Epithelial cell of proximal tubule (primary cell): Measurements from ENCODE around the gene SPTBN2. TPM values are rescaled to one million over a fixed set of nuclear protein-coding genes. Genes with fewer than 3 reads are reported as not detected.
A peak's percentile ranks its signal among the peaks of the same experiment; 100 is the strongest.

Experiments
- DNase-seq: peaks from one replicate; pipeline ENCODE4 v3.0.0-alpha.2; 2011; ENCODE audit warnings: low read depth
- H3K4me3 ChIP-seq: 2 replicates; pipeline ENCODE4 v1.5.1; 2011; ENCODE audit warnings: low read depth, mild to moderate bottlenecking, low read length
- total RNA-seq: library from RNA; depleted of rRNA; stranded (reverse); fragments of >200 nt; gene quantifications from 2 replicates; pipeline ENCODE4 v1.2.3, GENCODE V29; 2015
- TF ChIP-seq, protein P1 (sequence below): conservative IDR thresholded peaks from 2 replicates; pipeline ENCODE4 v1.5.1; 2012; ENCODE audit warnings: low read depth, mild to moderate bottlenecking, low read length

SPTBN2 gene
- total RNA-seq, 1 donor from 2014 or later, result 63.9 TPM

DNA sequence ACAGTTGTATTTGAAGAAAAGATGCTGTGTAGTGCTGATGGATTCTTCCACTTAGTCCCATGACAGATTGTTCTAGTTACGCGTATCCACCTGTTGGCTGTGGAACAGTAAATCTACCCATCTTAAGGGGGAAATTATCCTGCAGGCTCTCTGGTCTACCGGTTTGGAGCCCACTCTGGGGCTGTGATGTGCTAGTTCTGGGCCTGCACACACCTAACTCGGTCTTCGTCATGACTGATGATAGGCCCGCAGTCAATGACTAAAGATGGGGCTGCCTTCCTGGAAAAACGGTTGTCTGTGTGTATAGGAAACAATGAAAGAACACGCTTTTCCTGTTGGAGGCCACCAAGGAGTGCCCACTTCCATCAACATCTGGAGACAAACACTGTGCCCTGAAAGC is 45.1 kb downstream of the SPTBN2 start:
- H3K4me3 ChIP-seq, result no peak overlapping the region
- TF ChIP-seq, protein P1, sequence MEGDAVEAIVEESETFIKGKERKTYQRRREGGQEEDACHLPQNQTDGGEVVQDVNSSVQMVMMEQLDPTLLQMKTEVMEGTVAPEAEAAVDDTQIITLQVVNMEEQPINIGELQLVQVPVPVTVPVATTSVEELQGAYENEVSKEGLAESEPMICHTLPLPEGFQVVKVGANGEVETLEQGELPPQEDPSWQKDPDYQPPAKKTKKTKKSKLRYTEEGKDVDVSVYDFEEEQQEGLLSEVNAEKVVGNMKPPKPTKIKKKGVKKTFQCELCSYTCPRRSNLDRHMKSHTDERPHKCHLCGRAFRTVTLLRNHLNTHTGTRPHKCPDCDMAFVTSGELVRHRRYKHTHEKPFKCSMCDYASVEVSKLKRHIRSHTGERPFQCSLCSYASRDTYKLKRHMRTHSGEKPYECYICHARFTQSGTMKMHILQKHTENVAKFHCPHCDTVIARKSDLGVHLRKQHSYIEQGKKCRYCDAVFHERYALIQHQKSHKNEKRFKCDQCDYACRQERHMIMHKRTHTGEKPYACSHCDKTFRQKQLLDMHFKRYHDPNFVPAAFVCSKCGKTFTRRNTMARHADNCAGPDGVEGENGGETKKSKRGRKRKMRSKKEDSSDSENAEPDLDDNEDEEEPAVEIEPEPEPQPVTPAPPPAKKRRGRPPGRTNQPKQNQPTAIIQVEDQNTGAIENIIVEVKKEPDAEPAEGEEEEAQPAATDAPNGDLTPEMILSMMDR, result no peak
- DNase-seq, result no peak

DNA sequence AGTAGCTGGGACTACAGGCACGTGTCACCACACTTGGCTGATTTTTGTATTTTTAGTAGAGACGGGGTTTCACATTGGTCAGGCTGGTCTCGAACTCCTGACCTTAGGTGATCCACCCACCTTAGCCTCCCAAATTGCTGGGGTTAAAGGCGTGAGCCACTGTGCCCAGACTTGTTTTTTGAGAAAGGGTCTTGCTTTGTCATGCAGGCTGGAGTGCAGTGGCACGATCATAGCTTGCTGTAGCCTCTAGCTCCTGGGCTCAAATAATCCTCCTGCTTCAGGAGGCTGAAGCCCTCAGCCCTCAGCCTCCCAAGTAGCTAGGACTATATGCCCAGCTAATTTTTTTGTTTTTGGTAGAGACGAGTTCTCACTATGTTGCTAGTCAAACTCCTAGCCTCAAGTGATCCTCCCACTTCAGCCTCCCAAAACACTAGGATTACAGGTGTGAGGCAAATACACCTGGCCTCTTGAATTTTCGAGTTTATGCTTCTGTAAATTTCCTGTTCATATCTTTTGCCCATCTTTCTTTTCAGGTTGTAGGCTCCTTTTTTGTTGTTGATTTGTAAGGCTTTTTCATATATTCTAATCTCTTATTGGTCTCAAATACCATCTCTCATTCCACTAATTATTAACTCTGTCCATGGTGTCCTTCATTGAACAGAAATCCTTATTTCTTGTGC is 47.9 kb downstream of the SPTBN2 start:
- no peak for DNase-seq

DNA sequence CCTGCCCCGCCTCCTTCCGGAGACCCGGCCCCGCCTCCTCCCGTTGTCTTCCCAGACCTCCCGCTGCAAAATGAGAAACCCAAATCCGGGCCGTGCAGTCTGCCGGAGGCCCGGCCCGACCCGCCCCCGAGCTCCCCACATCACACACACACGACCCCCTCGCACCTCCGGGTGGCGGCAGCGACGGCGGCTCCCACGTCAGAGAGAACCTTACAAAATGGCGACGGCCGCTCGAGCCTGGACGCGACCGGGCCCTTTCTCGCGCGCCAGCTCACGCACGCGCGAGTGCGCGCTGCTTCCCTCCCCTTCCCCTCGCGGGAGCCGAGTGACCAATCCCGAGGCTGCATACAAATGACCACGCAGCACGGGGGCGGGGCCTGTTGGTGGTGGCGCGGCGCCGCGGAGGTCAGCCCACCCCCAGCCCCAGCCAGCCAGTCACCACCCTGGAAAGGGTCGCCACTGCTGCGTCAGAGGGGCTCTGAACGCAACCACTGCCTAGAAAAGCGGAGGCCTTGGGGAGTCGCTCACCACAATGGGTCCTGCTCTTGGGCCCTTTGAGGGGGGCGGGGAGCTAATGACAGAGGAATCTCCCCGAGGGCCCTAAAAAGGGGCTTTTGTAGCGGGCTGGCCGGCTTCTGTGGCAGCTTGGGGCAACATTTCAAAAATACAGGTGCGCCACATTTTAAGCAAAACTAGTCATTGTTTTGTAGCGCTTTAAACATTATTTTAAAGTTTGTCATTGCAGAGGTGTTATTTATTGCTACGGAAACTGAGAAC is 51.2 kb downstream of the SPTBN2 start, which contains the start of gene RBM4B:
TSS of gene RBM4B (minus strand) at position 289 of the 777 bp plus-strand sequence. CDS start 808 bp downstream, outside the sequence.
- DNase-seq, result peak; percentile 41
- peak within 1 kb of the TSS; percentile 73 for H3K4me3 ChIP-seq
- TF ChIP-seq, protein P1, result no peak

More for the DNA sequence above, 47.9 kb downstream of the SPTBN2 start:
- no peak overlapping the region for H3K4me3 ChIP-seq
- TF ChIP-seq, protein P1, result no peak

DNA sequence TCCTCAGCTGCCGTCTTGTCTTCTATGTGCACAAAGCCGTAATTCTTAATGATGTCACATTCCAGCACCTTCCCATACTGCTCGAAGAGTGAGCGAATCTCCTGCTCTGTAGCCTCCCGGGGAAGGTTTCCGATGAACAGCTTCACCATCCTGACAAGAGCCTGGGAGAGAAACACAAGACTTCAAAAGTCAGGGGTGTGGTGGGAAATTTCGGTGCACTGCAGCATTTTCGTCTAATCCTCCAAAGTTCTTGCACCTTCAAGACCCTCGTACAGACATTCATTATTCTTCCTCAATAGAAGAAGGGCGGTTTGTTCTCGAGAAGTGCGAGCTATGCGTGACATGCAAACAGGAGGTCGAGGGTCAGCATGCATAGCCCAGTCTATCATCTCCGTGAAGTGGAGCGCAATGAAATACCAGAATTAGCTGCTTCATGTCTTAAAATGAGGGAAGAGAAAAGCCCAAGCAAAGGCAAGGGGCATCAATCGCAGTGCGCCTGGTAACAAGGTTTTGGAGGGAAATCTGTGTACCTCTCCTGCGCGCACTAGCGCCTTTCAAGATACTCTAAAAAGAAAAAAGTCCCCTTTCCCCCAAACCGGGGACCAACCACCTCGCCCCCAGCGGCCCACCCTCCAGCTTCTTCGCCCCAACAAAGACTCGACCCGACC is 52.0 kb downstream of the SPTBN2 start:
- H3K4me3 ChIP-seq, result peak overlapping the region; percentile 73
- TF ChIP-seq, protein P1, result no peak
- DNase-seq, result no peak

DNA sequence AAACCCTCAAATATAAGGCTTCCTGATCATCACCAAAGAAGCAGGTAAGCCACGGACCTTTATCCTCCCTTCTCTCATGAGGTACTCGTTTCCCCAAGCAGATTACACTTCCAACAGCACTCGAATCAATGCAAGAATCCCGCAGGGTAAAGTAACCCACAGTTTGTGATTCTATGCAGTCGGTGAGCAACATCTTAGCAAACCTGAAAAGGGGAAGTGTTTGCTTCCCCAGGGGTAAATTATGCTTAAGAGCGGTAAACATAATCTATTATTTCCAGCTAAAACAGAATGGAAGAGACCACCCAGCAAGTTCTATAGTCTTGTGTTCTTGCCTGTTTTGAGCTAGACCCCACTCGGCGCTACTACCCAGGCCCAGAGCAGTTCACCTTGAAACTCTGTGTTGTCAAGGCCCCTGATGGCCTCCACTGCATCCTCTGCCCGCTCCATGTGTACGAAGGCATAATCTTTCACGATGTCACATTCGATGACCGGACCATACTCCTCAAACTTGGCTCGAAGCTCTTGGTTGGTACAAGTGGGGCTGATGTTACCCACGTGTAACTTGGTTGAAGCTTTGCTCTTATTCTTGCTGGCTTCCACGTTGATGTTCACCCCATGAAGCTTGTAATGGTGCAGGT is 52.6 kb downstream of the SPTBN2 start:
- H3K4me3 ChIP-seq, result peak overlapping the region; percentile 73
- TF ChIP-seq, protein P1, result no peak

DNA sequence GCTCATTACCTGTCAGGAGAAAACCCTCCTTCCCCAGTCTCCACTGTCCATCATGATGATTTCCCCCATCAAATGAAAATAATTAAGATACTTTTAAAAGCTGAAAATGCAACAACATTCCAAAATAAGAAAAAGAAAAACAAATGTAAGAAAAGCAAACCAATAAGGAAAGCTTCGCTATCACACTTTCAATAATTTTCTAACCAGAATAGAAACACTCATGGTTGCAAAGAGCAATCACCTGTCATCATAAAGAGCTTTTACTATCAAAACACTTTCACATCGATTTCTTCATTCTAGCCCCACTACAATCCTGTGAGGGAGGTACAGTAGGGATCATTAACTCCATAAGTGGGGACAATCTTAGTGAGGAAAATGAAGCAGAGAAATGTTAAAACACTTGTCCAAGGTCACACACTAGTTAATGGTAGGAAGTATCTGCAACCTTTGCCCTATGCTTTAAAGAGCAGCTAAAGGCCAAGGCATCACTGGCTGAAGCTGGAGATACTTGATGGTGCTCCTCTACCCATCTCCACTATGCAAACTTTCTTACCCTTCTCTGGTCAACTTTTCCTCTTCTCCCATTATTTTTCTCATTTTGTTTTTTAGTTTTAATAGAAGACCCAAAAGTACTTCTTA is 53.9 kb downstream of the SPTBN2 start:
- TF ChIP-seq, protein P1, result no peak
- no peak overlapping the region for H3K4me3 ChIP-seq
- DNase-seq, result no peak

More for the DNA sequence above, 52.6 kb downstream of the SPTBN2 start:
- no peak for DNase-seq
